HG03558 (cell line): ENCODE data around the gene KIAA0825.

Experiments used
- ATAC-seq: cut with Tn5 transposase; IDR thresholded peaks from one replicate; pipeline ENCODE4 v1.9.1; 2021; ENCODE audit warnings: moderate number of reproducible peaks; ENCODE audit not compliant: unreplicated experiment; ENCODE audit errors: extremely low read depth

Gene KIAA0825

DNA sequence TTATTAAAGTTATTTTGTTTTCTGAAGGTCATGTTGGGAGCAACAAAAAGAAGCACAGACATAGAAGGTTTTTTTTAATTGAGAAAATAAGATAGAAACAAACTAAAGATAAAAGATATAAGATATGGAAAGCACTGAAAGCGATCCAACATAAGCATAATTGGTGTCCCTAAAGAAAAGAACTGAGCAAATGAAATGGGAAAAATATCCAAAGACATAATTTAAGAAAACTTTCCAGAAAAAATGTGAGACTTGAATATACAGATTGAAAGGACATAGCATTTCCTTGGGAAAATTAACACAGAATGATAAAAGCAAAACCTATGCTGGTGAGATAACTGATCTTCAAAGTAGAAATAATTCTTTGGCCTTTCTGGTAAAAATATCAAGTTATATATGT lies 289.3 kb downstream of the KIAA0825 start:
- ATAC-seq = no peak

- ATAC-seq = no peak
These were observed 291.8 kb downstream of the KIAA0825 start for GRCh38 chr5:94326586-94326985.

DNA sequence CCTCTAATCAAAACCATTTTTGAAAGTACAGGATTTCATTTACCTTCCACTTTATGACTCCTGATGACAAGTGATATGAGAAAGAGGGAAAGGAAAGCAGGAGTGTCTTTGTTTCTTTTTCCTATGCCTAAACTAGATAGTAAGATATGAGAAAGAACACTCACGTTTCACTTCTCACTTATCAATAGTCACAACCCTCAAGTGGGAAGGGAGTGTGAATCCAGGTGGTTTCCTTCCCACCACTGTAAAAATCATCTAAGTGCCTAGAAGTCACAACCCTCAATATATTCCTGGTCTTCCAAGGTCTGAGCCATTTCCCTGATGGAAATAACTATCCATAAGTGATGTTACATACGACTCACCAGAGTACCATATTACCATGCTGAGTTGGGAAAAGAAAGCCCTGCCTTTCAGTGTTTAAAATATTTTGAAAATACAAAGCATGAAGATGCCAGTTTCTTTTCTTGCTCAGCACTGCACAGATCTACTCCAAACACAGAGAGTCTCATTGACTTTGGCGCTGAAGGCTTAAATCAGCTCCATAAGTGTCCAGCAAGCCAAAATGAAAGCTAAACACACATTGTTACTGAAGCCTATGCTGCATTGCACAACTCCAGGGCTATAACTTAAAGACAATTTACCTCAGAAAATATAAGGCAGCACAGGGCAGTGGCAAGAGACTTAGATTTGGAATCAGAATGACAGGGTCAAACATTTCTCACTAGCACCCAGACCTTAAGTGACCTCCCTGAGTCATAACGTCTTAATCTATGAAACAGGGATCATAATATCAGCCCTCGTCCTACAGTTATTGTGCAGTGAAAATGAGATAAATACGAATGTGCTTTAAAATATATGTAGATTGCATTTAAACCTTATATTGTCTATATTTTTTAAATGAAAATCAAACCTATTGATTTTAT lies 301.2 kb downstream of the KIAA0825 start:
- ATAC-seq = no peak

DNA sequence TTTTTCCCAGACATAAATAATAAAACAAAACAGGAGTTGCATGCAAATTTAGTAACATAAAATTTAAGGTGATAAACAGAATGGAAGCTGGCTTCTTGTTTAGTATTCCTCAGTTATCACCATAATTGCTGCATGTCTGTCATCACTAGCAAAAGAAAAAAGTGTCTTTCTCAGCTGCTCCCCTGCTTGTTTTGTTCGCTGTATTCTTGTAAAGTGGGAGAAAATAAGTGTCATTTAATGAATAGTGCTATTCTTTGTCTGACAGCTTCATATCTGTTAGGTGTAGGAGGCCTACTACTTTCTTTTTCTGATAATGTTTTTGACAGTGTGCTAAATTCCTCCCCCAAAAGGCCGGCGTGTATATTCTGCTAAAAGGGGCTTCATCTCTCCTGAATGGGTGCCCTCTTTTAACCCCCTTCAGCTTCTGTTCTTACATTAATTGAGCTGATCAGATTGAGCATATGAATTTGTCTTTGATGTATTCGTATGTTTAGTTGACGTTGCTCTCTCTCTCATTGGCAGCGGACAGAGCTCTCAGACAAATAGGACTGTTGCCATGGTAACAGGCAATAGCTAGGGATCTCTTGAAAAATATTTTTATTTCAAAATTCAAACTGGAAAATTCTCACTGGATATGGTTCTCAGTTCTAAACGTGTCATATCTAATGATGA lies 303.8 kb downstream of the KIAA0825 start:
- ATAC-seq = no peak

GRCh38 chr5:94313696-94314095 lies 304.7 kb downstream of the KIAA0825 start:
- ATAC-seq = no peak

DNA sequence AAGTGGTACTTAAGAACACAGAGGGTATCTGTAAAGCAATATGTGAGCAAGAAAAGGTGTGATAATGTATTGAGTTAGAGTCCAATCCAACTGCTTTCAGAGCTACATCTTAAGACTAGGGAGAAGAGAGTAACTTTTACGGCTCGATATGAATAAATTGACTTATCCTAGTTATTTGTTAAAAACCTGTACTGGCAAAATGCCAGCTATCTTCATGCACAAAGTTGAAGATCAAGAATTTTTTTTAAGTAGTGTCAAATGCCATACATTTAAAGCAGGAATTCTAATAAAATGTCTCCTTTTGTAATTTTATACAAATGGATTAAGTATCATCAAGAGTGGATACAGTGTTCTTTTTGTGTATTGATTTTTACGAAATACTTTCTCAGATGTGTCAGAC lies 305.2 kb downstream of the KIAA0825 start:
- no peak for ATAC-seq

DNA sequence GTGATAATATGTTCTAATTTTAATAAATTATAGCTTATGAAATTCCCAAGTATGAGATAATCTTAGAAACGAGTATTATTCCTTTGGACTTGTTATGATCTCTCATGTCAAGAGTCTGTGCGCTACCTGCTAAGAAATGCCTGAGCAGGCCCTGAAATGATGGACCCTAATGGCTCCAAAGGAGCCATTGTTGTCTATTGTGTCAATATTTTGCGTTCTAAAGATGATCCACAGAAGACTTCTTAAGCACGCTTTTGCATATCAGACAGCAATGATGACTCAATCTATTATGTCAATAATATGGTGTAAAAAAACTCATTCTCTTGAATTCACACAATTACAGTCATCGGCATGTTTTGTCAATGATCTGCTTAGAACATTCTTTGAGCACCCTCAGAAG lies 306.1 kb downstream of the KIAA0825 start:
- no peak for ATAC-seq

GRCh38 chr5:94310833-94311232 lies 307.6 kb downstream of the KIAA0825 start:
- no peak for ATAC-seq

DNA sequence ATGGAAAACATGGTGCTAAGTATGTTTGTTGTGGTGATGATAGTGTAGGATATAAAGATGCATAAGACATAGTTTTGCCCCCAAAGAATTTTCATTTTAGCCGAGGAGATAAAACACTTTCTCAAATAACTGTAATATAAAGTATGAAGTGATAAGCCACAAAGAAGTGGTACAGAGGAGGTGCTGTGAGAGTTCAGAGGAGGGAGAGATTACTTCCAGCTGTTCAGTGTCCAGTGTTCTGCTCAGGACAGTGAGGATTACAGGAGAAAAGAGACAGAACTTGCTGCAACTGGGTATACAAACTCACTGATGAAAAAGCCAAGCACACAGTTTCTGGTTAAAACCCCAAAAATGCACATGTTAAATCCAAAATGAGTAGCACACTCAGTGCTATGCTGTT lies 309.3 kb downstream of the KIAA0825 start:
- no peak for ATAC-seq

GRCh38 chr5:94308442-94308841 lies 310.0 kb downstream of the KIAA0825 start:
- ATAC-seq = no peak

GRCh38 chr5:94304146-94304545 lies 314.3 kb downstream of the KIAA0825 start:
- no peak for ATAC-seq

DNA sequence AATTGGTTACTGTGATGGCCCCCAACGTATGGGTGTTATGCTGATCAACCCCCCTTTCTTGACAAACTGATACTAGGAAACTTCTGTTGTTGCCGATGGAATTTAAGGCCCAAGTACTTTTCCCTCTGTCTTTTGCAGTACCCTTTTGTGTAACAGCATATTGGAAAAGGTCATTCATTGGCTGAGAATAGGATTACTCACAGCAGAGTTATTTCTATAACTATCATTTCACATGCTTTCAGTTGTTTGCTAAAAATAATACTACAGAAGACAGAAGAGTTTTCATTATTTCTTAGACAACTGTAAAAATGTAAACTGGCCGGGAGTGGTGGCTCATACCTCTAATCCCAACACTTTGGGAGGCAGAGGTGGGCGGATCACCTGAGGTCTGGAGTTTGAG lies 329.5 kb downstream of the KIAA0825 start:
- ATAC-seq = no peak

DNA sequence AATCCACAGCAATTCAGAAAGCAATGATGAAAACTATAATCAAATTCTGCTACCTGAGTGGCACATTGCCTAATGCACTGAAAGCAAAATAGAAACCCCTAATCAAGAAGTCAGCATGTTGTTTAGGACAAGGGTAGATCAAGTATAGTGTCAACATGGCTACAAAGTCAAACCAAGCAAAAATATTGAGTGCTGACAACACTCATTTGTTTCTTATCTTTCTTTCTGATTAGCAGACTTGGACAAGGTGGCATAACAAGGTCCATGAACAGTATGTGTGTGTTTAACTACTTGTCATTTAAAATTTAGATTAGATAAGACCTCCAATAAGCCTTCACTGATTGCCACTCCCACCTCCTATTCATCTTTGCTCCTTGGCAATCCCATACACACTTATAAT lies 332.4 kb downstream of the KIAA0825 start:
- ATAC-seq = no peak

DNA sequence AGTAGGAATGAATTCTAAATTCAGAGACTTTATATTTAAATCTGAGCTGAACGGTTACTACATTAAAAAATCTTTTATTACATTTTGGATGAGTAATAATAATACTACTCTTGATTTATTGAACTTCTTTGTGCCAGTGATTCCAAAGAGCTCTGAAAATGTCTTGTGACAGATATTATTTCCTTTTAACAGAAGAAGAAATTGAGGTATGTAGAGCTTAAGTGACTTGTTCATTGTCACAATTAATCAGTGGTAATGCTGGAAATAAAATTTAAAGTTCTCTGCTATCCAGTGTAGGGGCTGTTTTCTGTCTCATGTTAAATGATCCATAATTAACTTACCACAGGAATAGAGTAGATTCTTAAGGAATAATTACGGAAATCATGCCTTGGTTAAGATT lies 335.3 kb downstream of the KIAA0825 start:
- no peak for ATAC-seq

DNA sequence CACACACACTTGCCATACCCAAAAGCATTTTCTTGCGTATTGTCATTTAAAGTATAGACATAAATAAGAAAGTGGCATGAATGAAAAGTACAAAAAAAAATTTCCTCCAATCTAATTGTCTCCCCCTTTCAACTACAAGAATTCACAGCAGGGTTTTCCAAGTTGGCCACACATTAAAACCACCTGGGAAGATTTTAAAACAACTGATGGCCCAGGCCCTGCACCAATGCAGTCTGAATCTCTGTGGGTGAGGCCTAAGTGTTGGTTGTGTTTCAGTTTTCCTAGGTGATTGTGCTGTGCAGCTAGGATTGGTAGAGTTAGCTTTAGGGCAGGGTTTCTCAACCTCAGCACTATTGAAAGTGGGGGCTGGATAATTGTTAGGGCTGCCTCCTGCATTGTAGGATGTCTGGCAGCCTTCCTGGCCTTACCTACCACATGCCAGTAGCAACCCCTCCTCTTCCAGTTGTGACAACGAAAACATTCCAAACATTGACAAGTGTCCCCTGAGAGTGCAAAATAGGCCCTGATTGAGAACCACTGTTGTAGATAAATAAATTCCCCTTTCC lies 337.1 kb downstream of the KIAA0825 start:
- ATAC-seq = no peak

- ATAC-seq = no peak
These were observed 341.7 kb downstream of the KIAA0825 start for GRCh38 chr5:94276751-94277150.

GRCh38 chr5:94276048-94276447 lies 342.4 kb downstream of the KIAA0825 start:
- ATAC-seq = no peak

GRCh38 chr5:94274707-94275106 lies 343.7 kb downstream of the KIAA0825 start:
- no peak for ATAC-seq

DNA sequence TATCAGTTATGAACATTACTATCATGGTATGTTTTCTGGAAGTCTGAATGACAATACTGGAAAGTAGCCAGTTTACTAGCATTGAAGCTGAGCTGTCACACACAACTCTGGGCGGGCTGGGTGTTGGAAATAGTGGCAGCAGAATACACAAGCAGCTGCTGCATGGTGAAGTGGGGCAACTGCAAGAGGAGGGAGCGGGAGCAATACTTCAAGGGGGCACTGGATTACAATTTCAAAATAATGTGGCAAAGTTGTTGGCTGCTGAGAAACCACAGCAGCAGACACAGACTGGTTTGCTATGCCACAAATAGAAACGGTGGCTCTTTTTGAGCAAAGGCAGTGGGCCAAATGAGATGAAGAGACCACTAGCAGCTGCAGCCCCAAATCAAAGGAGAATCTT lies 350.2 kb downstream of the KIAA0825 start:
- no peak for ATAC-seq

DNA sequence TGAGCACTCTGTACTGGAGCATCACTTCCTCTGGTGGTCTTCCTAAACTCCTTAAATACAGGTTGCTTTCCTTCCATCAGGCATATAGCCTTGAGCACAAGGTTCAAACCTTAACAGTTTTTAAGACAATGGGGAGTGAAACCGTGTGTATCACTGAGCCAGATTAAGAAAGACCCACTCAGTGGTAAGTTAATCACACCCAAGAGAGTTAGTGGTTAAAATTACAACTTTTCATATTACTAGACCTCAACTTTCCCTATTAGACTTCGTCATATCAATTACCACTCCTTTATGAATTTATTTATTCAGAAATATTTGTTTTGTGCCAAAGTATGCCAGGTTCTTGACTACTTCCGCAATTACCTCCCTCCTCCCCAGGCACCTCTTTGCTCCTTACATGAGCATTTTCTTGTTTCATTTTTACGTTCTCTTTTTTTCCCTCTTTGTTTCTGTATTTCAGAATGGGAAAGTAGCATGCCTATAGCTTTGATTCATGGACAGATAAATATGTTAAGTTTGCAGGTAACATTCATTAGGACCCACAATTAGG lies 351.0 kb downstream of the KIAA0825 start:
- no peak for ATAC-seq

DNA sequence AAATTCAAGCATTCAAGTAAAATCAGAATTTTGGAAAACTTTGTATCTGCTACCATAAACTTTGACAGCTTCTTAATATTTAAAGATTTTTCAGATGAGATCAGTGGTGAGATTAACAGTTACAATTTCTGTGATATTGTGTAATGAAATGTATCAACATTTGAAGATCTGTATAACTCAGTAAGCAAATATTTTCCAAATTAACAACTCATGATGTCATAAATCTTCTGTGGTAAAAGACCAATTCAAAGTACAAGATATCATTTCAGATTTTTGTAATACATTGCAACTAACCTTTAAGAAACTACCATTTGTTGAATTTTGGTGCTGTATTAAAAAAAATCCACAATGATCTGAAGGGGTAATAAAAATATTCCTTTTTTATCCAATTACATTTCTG lies 352.2 kb downstream of the KIAA0825 start:
- ATAC-seq = no peak
